Vagina (tissue), 2 donors: Measurements from ENCODE around the gene TMEM235.

Experiments
- POLR2AphosphoS5 ChIP-seq, 2 donors: sonication (generic); formaldehyde crosslinking; IDR thresholded peaks; one replicate each; pipeline ENCODE4 v1.9.0; 2017; ENCODE audit warnings: antibody characterized with exemption in 2 of 2, mild to moderate bottlenecking in 2 of 2, low read depth in 1 of 2; ENCODE audit not compliant: insufficient read depth in 1 of 2
- TF ChIP-seq, protein P1 (sequence below), 3 experiments: fragments of 450-650 bp in 2 of 3; fragments of 200-600 bp in 1 of 3; sonication (generic) in 1 of 3; IDR thresholded peaks; one replicate each; pipeline ENCODE4 v1.5.1; 2017 to 2019; ENCODE audit warnings: antibody characterized with exemption in 3 of 3, mild to moderate bottlenecking in 2 of 3, moderate library complexity in 2 of 3

GRCh38 chr17:78238823-78239488 lies 7.5 kb downstream of the TMEM235 start:
- TF ChIP-seq, protein P1, sequence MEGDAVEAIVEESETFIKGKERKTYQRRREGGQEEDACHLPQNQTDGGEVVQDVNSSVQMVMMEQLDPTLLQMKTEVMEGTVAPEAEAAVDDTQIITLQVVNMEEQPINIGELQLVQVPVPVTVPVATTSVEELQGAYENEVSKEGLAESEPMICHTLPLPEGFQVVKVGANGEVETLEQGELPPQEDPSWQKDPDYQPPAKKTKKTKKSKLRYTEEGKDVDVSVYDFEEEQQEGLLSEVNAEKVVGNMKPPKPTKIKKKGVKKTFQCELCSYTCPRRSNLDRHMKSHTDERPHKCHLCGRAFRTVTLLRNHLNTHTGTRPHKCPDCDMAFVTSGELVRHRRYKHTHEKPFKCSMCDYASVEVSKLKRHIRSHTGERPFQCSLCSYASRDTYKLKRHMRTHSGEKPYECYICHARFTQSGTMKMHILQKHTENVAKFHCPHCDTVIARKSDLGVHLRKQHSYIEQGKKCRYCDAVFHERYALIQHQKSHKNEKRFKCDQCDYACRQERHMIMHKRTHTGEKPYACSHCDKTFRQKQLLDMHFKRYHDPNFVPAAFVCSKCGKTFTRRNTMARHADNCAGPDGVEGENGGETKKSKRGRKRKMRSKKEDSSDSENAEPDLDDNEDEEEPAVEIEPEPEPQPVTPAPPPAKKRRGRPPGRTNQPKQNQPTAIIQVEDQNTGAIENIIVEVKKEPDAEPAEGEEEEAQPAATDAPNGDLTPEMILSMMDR (IDR thresholded peaks at IDR 0.05) = no peak
- TF ChIP-seq POLR2AphosphoS5 (IDR thresholded peaks at IDR 0.05; ENCODE audit: insufficient read depth in 1 of 2, low read depth in 1 of 2) = no peak
